Ovary (tissue), 3 donors: ENCODE measurements around the gene PIGC.

Experiments used
- EP300 ChIP-seq: sonication (generic); formaldehyde crosslinking; IDR thresholded peaks from one replicate; pipeline ENCODE4 v1.6.1; 2017; ENCODE audit warnings: antibody characterized with exemption
- POLR2A ChIP-seq: fragments of 450-650 bp; IDR thresholded peaks from one replicate; pipeline ENCODE4 v1.6.1; 2017; ENCODE audit warnings: antibody characterized with exemption, mild to moderate bottlenecking, moderate library complexity
- TF ChIP-seq, protein P1 (sequence below), 3 donors: fragments of 450-650 bp in 2 of 3; fragments of 200-600 bp in 1 of 3; IDR thresholded peaks; one replicate each; pipeline versions ENCODE4 v1.5.1 to v1.8.0; 2016 to 2022; ENCODE audit warnings: antibody characterized with exemption in 3 of 3, mild to moderate bottlenecking in 1 of 3
- donor health status: DM: no; HTN: no; CAD: no.

DNA sequence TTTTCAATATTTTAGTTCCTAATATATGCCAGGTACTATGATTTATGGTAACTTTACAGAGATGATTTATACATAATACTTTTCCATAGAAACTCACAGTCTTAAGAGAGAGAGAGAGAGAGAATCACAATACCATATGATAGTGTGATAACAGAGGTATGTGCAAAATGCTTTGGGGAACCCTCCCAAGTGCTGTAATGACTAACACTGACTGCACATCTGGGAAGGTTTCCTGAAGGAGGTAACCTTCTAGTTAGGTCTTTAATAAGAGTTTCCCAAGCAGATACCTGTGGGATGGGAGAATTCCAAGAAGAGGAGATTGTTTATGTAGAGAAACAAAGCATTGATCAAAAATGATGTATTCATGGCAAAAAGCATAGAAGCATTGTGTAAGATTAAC, 34.6 kb upstream of the PIGC start:
- TF ChIP-seq EP300 (no peak), POLR2A (no peak)
- TF ChIP-seq, protein P1, sequence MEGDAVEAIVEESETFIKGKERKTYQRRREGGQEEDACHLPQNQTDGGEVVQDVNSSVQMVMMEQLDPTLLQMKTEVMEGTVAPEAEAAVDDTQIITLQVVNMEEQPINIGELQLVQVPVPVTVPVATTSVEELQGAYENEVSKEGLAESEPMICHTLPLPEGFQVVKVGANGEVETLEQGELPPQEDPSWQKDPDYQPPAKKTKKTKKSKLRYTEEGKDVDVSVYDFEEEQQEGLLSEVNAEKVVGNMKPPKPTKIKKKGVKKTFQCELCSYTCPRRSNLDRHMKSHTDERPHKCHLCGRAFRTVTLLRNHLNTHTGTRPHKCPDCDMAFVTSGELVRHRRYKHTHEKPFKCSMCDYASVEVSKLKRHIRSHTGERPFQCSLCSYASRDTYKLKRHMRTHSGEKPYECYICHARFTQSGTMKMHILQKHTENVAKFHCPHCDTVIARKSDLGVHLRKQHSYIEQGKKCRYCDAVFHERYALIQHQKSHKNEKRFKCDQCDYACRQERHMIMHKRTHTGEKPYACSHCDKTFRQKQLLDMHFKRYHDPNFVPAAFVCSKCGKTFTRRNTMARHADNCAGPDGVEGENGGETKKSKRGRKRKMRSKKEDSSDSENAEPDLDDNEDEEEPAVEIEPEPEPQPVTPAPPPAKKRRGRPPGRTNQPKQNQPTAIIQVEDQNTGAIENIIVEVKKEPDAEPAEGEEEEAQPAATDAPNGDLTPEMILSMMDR (IDR thresholded peaks at IDR 0.05) = no peak
